Suprapubic skin (tissue), 4 donors: ENCODE data around the gene ARL5C.

Experiments used
- CTCF ChIP-seq, 2 donors: fragments of 200-600 bp in 1 of 2; fragments of 450-650 bp in 1 of 2; sonication (generic) in 1 of 2; IDR thresholded peaks; one replicate each; pipeline ENCODE4 v1.5.1; 2016 to 2019; ENCODE audit warnings: antibody characterized with exemption in 2 of 2, mild to moderate bottlenecking in 1 of 2, moderate library complexity in 1 of 2
- POLR2A ChIP-seq, 2 donors: fragments of 450-650 bp; IDR thresholded peaks; one replicate each; pipeline ENCODE4 v1.6.1; 2017; ENCODE audit warnings: antibody characterized with exemption in 2 of 2, mild to moderate bottlenecking in 2 of 2, moderate library complexity in 2 of 2
- POLR2AphosphoS5 ChIP-seq, 3 donors: sonication (generic); formaldehyde crosslinking; IDR thresholded peaks; one replicate each; pipeline ENCODE4 v1.6.1; 2017; ENCODE audit warnings: antibody characterized with exemption in 3 of 3

- TF ChIP-seq CTCF (IDR thresholded peaks at IDR 0.05): no peak
- TF ChIP-seq POLR2A (IDR thresholded peaks at IDR 0.05): no peak
- TF ChIP-seq POLR2AphosphoS5 (IDR thresholded peaks at IDR 0.05): no peak
These were observed 31.6 kb upstream of the ARL5C start, which contains the start of gene CACNB1 for GRCh38 chr17:39197380-39198185.
